Osteoblast (primary cell): Measurements from ENCODE around the gene MYPOP. TPM values are rescaled to one million over a fixed set of nuclear protein-coding genes. Genes with fewer than 3 reads are reported as not detected.
"Not testable (repeated sequence)": the region's sequence is repeated elsewhere in the genome, so short reads cannot be mapped to it uniquely, and the experiment has no call there.

ENCODE experiments used
- DNase-seq: peaks from one replicate; pipeline ENCODE4 v3.0.0; 2011; ENCODE audit warnings: low spot score, mixed read lengths; ENCODE audit not compliant: insufficient read length; ENCODE audit errors: missing footprints
- H2AFZ ChIP-seq: 2 replicates; pipeline ENCODE4 v1.6.0; 2011; ENCODE audit warnings: mild to moderate bottlenecking, low read length
- H3K27ac ChIP-seq: 2 replicates; pipeline ENCODE4 v1.5.1; 2011; ENCODE audit warnings: mild to moderate bottlenecking, low read depth, low read length, moderate library complexity
- H3K27me3 ChIP-seq: 2 replicates; pipeline ENCODE4 v1.6.0; 2012; ENCODE audit warnings: mild to moderate bottlenecking, control low read depth, inconsistent platforms, low read length, moderate library complexity; ENCODE audit not compliant: insufficient read depth
- H3K36me3 ChIP-seq: 2 replicates; pipeline ENCODE4 v1.5.1; 2011; ENCODE audit warnings: mild to moderate bottlenecking, low read length, control low read depth, moderate library complexity; ENCODE audit not compliant: insufficient read depth
- H3K4me1 ChIP-seq: 2 replicates; pipeline ENCODE4 v1.5.1; 2011; ENCODE audit warnings: mild to moderate bottlenecking, low read length, control low read depth, moderate library complexity; ENCODE audit not compliant: insufficient read depth
- H3K4me2 ChIP-seq: 2 replicates; pipeline ENCODE4 v1.6.0; 2011; ENCODE audit warnings: mild to moderate bottlenecking, low read length; ENCODE audit not compliant: insufficient read depth
- H3K4me3 ChIP-seq: fragments of 200-600 bp; sonication (generic); 3 replicates; pipeline ENCODE4 v1.5.1; 2012; ENCODE audit warnings: mild to moderate bottlenecking, low read length, inconsistent platforms; ENCODE audit not compliant: insufficient read depth
- H3K79me2 ChIP-seq: 2 replicates; pipeline ENCODE4 v1.6.0; 2012; ENCODE audit warnings: mild to moderate bottlenecking, low read length, control low read depth, inconsistent platforms; ENCODE audit not compliant: insufficient read depth
- H3K9me3 ChIP-seq: 2 replicates; pipeline ENCODE4 v1.5.1; 2011; ENCODE audit warnings: low read depth, low read length, control low read depth
- H4K20me1 ChIP-seq: 2 replicates; pipeline ENCODE4 v1.6.0; 2012; ENCODE audit warnings: mild to moderate bottlenecking, low read length, control low read depth; ENCODE audit not compliant: insufficient read depth
- total RNA-seq: library from RNA; depleted of rRNA; stranded (reverse); fragments of >200 nt; gene quantifications from 2 replicates; pipeline ENCODE4 v1.2.3, GENCODE V29; 2012
- TF ChIP-seq, protein P1 (sequence below): IDR thresholded peaks from 2 replicates; pipeline ENCODE4 v1.5.1; 2011; ENCODE audit warnings: mild to moderate bottlenecking, low read depth, low read length, moderate library complexity; ENCODE audit errors: extremely low read depth

MYPOP gene
- total RNA-seq, 1 donor, result 3.3 TPM

DNA sequence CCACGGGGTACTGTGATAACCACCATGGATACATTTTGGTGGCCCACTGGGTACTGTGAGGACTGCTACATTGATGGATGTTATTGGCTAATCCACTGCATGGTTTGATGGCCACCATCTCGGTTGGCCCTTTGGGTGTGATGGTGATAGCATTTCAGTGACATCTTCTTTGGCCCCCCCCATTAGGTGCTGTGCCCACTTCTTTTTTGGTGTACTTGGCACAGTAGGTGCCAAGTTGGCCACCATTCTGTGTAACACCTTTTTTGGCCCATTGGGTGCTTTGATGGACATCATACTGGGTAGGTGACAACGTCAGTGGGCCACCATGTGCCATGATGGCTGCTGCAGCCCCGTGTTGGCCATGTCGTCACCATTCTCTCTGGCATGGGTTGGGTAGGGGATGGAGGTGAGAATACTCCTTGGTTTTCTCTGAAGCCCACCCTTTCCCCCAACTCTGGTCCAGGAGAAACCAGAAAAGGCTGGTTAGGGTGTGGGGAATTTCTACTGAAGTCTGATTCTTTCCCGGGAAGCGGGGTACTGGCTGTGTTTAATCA is 29.1 kb downstream of the MYPOP start:
- Histone ChIP-seq H2AFZ (no peak overlapping the region), H3K9me3 (no peaks in the 10 kb centered on the region), H3K36me3 (no peaks in the 10 kb centered on the region), H3K27ac (no peak overlapping the region), H4K20me1 (no peaks in the 10 kb centered on the region), H3K4me2 (no peak overlapping the region), H3K4me1 (peaks cover 3% of the 10 kb centered on the region), H3K4me3 (no peak overlapping the region), H3K27me3 (peaks cover 13% of the 10 kb centered on the region), H3K79me2 (no peaks in the 10 kb centered on the region)
- TF ChIP-seq, protein P1, sequence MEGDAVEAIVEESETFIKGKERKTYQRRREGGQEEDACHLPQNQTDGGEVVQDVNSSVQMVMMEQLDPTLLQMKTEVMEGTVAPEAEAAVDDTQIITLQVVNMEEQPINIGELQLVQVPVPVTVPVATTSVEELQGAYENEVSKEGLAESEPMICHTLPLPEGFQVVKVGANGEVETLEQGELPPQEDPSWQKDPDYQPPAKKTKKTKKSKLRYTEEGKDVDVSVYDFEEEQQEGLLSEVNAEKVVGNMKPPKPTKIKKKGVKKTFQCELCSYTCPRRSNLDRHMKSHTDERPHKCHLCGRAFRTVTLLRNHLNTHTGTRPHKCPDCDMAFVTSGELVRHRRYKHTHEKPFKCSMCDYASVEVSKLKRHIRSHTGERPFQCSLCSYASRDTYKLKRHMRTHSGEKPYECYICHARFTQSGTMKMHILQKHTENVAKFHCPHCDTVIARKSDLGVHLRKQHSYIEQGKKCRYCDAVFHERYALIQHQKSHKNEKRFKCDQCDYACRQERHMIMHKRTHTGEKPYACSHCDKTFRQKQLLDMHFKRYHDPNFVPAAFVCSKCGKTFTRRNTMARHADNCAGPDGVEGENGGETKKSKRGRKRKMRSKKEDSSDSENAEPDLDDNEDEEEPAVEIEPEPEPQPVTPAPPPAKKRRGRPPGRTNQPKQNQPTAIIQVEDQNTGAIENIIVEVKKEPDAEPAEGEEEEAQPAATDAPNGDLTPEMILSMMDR, result no peak
- peak; percentile 45 for DNase-seq

DNA sequence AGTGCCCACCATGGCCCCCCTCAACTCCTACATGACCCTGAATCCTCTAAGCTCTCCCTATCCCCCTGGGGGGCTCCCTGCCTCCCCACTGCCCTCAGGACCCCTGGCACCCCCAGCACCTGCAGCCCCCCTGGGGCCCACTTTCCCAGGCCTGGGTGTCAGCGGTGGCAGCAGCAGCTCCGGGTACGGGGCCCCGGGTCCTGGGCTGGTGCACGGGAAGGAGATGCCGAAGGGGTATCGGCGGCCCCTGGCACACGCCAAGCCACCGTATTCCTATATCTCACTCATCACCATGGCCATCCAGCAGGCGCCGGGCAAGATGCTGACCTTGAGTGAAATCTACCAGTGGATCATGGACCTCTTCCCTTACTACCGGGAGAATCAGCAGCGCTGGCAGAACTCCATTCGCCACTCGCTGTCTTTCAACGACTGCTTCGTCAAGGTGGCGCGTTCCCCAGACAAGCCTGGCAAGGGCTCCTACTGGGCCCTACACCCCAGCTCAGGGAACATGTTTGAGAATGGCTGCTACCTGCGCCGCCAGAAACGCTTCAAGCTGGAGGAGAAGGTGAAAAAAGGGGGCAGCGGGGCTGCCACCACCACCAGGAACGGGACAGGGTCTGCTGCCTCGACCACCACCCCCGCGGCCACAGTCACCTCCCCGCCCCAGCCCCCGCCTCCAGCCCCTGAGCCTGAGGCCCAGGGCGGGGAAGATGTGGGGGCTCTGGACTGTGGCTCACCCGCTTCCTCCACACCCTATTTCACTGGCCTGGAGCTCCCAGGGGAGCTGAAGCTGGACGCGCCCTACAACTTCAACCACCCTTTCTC is 30.1 kb downstream of the MYPOP start:
- Histone ChIP-seq H4K20me1 (no peaks in the 10 kb centered on the region), H3K79me2 (no peaks in the 10 kb centered on the region), H3K27me3 (peaks cover 14% of the 10 kb centered on the region), H3K4me1 (peaks cover 3% of the 10 kb centered on the region), H3K4me3 (no peak overlapping the region), H3K4me2 (no peak overlapping the region), H3K36me3 (no peaks in the 10 kb centered on the region), H3K9me3 (no peaks in the 10 kb centered on the region), H3K27ac (no peak overlapping the region), H2AFZ (no peak overlapping the region)
- TF ChIP-seq, protein P1, result no peak
- peak; percentile 47 for DNase-seq

DNA sequence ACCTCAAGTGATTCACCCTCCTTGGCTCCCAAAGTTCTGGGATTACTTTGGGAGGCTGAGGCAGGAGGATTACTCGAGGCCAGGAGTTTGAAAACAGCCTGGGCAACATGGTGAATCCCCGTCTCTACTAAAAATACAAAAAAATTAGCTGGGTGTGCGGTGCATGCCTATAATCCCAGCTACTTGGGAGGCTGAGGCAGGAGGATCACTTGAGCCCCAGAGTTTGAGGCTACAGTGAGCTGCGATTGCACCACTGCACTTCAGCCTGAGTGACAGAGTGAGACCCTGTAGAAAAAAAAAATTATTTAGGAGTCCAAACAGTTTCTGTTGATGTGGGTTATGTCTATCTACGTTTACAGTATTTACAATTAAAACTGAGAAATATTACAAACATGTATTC is 31.6 kb downstream of the MYPOP start:
- Histone ChIP-seq H3K4me2 (no peak overlapping the region), H2AFZ (no peak overlapping the region), H3K4me1 (no peaks in the 10 kb centered on the region), H3K4me3 (no peak overlapping the region), H3K27ac (no peak overlapping the region), H3K9me3 (no peaks in the 10 kb centered on the region), H3K79me2 (no peaks in the 10 kb centered on the region), H4K20me1 (no peaks in the 10 kb centered on the region), H3K36me3 (no peaks in the 10 kb centered on the region), H3K27me3 (peaks cover 27% of the 10 kb centered on the region)
- no peak for DNase-seq
- TF ChIP-seq, protein P1, result no peak

DNA sequence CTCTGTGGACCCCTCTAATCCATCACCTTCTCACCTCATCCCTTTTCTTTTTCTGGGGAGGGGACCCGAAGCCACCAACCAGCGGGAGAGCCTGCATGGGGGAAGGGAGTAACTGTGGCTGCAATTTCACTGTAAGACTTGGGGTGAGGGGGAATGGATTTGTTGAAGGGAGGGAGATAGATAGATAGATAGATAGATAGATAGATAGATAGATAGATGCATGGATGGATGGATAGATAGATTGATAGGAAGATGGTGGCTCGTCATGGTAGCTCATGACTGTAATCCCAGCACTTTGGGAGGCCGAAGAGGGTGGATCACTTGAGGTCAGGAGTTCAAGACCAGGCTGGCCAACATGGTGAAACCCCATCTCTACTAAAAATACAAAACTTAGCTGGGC is 35.2 kb downstream of the MYPOP start:
- H3K4me2 ChIP-seq, H3K79me2 ChIP-seq, H3K27ac ChIP-seq, H2AFZ ChIP-seq, H3K4me1 ChIP-seq, H4K20me1 ChIP-seq, H3K9me3 ChIP-seq, H3K4me3 ChIP-seq, H3K36me3 ChIP-seq, DNase-seq: not testable (repeated sequence)
- H3K27me3 ChIP-seq, result peaks cover 46% of the 10 kb centered on the region
